ENCODE measurements around the gene MSRB1. TPM values are rescaled to one million over a fixed set of nuclear protein-coding genes. Genes with fewer than 3 reads are reported as not detected.

The MSRB1 gene
- total RNA-seq, 5 donors from 2014 or later (not counting 1 experiment from before 2014, with no cell fraction given): 5.6 to 11.9 (median 9.6) TPM

DNA sequence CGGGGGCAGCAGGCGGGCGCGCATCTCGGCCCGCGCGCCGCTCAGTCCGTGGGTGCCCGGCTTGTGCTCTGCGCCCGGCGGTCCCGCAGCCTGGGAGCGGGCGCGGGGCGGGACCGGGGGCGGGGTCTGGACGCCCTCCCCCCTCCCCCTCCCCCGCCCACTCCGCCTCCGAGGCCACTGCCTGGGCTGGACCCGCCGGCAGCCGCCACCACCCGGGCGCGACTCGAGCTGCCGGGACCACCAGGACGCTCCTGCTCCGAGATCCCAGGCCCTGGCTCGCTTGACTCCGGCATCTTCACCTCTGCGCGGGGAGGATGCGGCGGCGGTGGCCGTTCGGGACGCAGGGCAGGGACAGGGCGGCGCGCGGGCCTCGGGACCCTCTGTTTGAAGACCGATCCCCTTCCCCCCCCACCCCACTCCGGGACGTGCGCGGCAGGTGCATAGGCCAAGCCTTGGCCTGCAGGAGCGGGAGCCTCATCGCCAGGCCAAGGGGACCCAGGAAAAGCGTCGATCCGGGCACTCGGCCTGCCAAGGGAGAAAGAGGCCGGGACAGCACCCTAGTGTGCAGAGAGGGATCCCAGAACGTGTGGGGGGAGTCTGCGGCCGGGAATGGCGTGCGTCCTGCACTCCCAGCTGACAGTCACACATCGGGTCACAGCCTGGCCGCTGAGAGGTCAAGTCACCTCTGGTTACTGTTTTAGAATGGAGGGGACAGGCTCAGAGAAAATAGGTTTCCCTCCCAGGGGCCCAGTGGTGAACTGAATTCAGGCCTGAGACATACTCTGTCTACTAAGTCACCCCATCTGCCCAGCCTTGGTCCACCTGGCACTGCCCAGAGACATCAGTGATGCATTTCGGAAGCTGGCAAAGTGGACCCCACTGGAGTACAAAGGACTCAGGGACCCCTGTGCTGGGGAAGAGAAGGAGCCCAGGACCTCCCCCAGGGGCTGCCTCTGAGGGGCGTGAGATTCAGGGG, 24.4 kb downstream of the MSRB1 start, which contains the start of gene HS3ST6:
HS3ST6 (minus strand) TSS at position 65 of the 976 bp plus-strand sequence. CDS start 92 bp downstream, outside the sequence.
- Mint-ChIP-seq H3K27ac (no peak within 1 kb of the TSS), H3K27me3 (peaks cover 48 to 68% of the 10 kb centered on the region in 2 donors), H3K36me3 (no peaks in the 10 kb centered on the region), H3K4me3 (no peak within 1 kb of the TSS), H3K9me3 (no peaks in the 10 kb centered on the region), H3K4me1 (peaks cover 0 to 9% (median 0%) of the 10 kb centered on the region in 3 donors)
- ATAC-seq (replicated peaks in 1 of 4): no peak
- Histone ChIP-seq H3K4me1 (ENCODE audit: control insufficient read depth in 1 of 2, extremely low read depth in 1 of 2, insufficient read depth in 2 of 2, low read length in 2 of 2) (peaks cover 0 to 10% of the 10 kb centered on the region in 2 experiments), H3K27me3 (replicated peaks in 1 of 2; ENCODE audit: control insufficient read depth in 2 of 2, extremely low read depth in 1 of 2, insufficient read depth in 2 of 2, low read length in 1 of 2) (peaks cover 12 to 88% of the 10 kb centered on the region in 2 experiments), H3K27ac (ENCODE audit: low read length) (no peak within 1 kb of the TSS), H3K4me3 (ENCODE audit: control insufficient read depth in 1 of 2, extremely low read depth in 1 of 2, low read length in 1 of 2) (no peak within 1 kb of the TSS), H3K36me3 (ENCODE audit: control insufficient read depth in 2 of 2, extremely low read depth in 1 of 2, insufficient read depth in 1 of 2, low read length in 1 of 2) (no peaks in the 10 kb centered on the region), H3K9me3 (no peaks in the 10 kb centered on the region)
- ChIA-PET POLR2A (no interaction called here), CTCF (no interaction called here)
- WGBS (ENCODE audit: insufficient coverage): 5% methylated on average over 44 of the region's 71 CpGs
- no peak for DNase-seq

DNA sequence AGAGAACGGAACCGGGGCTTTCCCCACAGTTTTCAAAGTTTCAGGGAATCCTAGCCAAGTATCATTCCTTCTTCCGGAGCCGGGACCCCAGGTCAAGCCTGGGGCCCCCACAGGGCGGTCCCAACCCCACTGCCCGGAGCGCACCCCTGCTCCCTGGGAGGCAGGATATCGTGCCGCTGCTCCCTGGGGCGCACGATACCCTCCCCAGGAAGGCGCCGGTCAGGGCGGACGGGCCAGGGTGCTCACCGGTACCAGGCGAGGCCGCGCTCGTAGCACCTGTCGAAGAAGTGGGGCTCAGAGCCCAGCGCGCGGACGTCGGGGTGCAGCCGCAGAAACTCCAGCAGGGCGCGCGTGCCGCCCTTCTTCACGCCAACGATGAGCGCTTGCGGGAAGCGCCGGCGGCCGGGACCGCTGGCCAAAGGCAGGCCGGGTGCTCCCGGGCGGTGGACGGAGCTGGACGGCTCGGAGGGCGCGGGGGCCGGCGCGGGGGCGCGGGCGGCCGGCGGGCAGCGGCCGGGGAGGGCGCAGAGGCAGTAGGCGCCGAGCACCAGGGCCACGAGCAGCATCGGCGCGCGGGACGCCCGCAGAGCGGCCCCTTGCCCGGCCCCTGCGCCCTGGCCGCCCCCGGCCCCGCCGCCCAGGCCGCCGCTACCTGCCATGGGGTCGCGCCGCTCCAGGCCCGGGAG, 25.2 kb downstream of the MSRB1 start:
- 4% methylated on average over 81 of the region's 81 CpGs for WGBS (ENCODE audit: insufficient coverage)
- no peak overlapping the region for H3K27ac ChIP-seq (ENCODE audit: low read length)
- no peaks in the 10 kb centered on the region for H3K9me3 Mint-ChIP-seq
- H3K36me3 ChIP-seq (ENCODE audit: control insufficient read depth in 2 of 2, extremely low read depth in 1 of 2, insufficient read depth in 1 of 2, low read length in 1 of 2): no peaks in the 10 kb centered on the region
- ChIA-PET POLR2A (no interaction called here), CTCF (no interaction called here)
- DNase-seq (no peak), ATAC-seq (replicated peaks in 1 of 4) (no peak)
- no peaks in the 10 kb centered on the region for H3K9me3 ChIP-seq
- peaks cover 0 to 9% (median 0%) of the 10 kb centered on the region in 3 donors for H3K4me1 Mint-ChIP-seq
- peaks cover 12 to 84% of the 10 kb centered on the region in 2 experiments for H3K27me3 ChIP-seq (replicated peaks in 1 of 2; ENCODE audit: control insufficient read depth in 2 of 2, extremely low read depth in 1 of 2, insufficient read depth in 2 of 2, low read length in 1 of 2)
- H3K4me3 ChIP-seq (ENCODE audit: control insufficient read depth in 1 of 2, extremely low read depth in 1 of 2, low read length in 1 of 2): no peak overlapping the region
- no peak overlapping the region for H3K27ac Mint-ChIP-seq
- H3K36me3 Mint-ChIP-seq: no peaks in the 10 kb centered on the region
- peaks cover 0 to 5% of the 10 kb centered on the region in 2 experiments for H3K4me1 ChIP-seq (ENCODE audit: control insufficient read depth in 1 of 2, extremely low read depth in 1 of 2, insufficient read depth in 2 of 2, low read length in 2 of 2)
- H3K27me3 Mint-ChIP-seq: peaks cover 45 to 67% of the 10 kb centered on the region in 2 donors
- no peak overlapping the region for H3K4me3 Mint-ChIP-seq

DNA sequence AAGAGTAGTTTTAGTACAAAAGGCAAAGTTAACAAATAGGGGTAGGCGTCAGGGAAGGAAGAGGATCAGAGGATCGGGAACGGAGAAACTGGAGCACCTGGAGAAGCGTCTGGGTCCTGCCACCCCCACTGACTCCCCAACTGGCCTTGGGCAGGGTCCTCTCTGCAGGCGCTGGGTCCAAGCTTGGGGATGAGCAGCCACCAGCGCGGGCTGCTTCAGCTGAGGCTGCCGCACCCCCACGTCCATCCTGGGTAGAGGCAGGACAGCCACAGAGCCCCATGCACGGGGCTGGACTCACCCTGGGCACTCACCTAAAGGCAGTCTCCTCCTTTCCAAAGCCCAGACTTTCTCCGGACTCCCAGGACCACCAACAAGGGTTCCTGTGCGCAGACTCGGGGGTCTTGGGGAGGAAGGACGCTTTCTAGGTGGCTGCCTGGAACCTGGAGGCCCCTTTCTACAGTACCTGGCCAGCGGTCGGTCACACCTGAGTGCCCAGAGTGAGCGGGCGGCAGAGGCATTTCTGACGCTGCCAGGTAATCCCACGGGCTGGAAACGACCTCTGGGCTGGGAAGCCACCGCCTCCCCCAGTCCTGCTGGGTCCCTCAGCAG, 25.8 kb downstream of the MSRB1 start:
- Mint-ChIP-seq H3K27ac (no peak overlapping the region), H3K4me1 (peaks cover 0 to 9% (median 0%) of the 10 kb centered on the region in 3 donors), H3K27me3 (peaks cover 39 to 65% of the 10 kb centered on the region in 2 donors), H3K4me3 (no peak overlapping the region), H3K9me3 (no peaks in the 10 kb centered on the region), H3K36me3 (no peaks in the 10 kb centered on the region)
- H3K36me3 ChIP-seq (ENCODE audit: control insufficient read depth in 2 of 2, extremely low read depth in 1 of 2, insufficient read depth in 1 of 2, low read length in 1 of 2): no peaks in the 10 kb centered on the region
- peaks cover 0 to 5% of the 10 kb centered on the region in 2 experiments for H3K4me1 ChIP-seq (ENCODE audit: control insufficient read depth in 1 of 2, extremely low read depth in 1 of 2, insufficient read depth in 2 of 2, low read length in 2 of 2)
- no peaks in the 10 kb centered on the region for H3K9me3 ChIP-seq
- WGBS (ENCODE audit: insufficient coverage): 8% methylated on average over 17 of the region's 22 CpGs
- no peak overlapping the region for H3K4me3 ChIP-seq (ENCODE audit: control insufficient read depth in 1 of 2, extremely low read depth in 1 of 2, low read length in 1 of 2)
- CTCF ChIA-PET: no interaction called here
- ATAC-seq (replicated peaks in 1 of 4): no peak
- no peak overlapping the region for H3K27ac ChIP-seq (ENCODE audit: low read length)
- POLR2A ChIA-PET: no interaction called here
- H3K27me3 ChIP-seq (replicated peaks in 1 of 2; ENCODE audit: control insufficient read depth in 2 of 2, extremely low read depth in 1 of 2, insufficient read depth in 2 of 2, low read length in 1 of 2): peaks cover 9 to 80% of the 10 kb centered on the region in 2 experiments
- no peak for DNase-seq

DNA sequence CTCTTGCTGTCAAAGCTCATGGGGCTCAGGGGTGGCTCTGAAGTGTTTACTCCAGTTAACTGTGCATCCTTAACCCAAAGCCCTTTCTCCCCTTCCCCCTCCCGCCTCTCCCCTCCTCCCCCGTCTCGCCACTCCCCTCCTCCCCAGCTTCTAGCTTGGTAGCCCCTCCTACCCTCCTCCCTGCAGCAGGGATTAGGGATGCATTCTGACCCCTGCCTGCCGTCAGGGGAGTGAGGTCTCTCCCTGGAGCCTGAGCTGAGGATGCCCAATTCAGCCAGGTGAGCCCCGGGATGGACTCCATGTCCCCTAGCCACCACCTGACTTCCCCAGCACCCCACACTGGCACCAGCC, 26.4 kb downstream of the MSRB1 start:
- ATAC-seq (replicated peaks in 1 of 4): no peak
- no peak overlapping the region for H3K27ac Mint-ChIP-seq
- DNase-seq: no peak
- Histone ChIP-seq H3K4me3 (ENCODE audit: control insufficient read depth in 1 of 2, extremely low read depth in 1 of 2, low read length in 1 of 2) (no peak overlapping the region), H3K36me3 (ENCODE audit: control insufficient read depth in 2 of 2, extremely low read depth in 1 of 2, insufficient read depth in 1 of 2, low read length in 1 of 2) (no peaks in the 10 kb centered on the region), H3K27me3 (replicated peaks in 1 of 2; ENCODE audit: control insufficient read depth in 2 of 2, extremely low read depth in 1 of 2, insufficient read depth in 2 of 2, low read length in 1 of 2) (peaks cover 9 to 76% of the 10 kb centered on the region in 2 experiments), H3K9me3 (no peaks in the 10 kb centered on the region), H3K27ac (ENCODE audit: low read length) (no peak overlapping the region), H3K4me1 (ENCODE audit: control insufficient read depth in 1 of 2, extremely low read depth in 1 of 2, insufficient read depth in 2 of 2, low read length in 2 of 2) (peaks cover 0 to 5% of the 10 kb centered on the region in 2 experiments)
- 30% methylated on average over 1 of the region's 5 CpGs for WGBS (ENCODE audit: insufficient coverage)
- CTCF ChIA-PET: no interaction called here
- POLR2A ChIA-PET: no interaction called here
- H3K4me1 Mint-ChIP-seq: peaks cover 0 to 9% (median 0%) of the 10 kb centered on the region in 3 donors
- no peak overlapping the region for H3K4me3 Mint-ChIP-seq
- H3K27me3 Mint-ChIP-seq: peaks cover 36 to 60% of the 10 kb centered on the region in 2 donors
- no peaks in the 10 kb centered on the region for H3K36me3 Mint-ChIP-seq
- H3K9me3 Mint-ChIP-seq: no peaks in the 10 kb centered on the region

DNA sequence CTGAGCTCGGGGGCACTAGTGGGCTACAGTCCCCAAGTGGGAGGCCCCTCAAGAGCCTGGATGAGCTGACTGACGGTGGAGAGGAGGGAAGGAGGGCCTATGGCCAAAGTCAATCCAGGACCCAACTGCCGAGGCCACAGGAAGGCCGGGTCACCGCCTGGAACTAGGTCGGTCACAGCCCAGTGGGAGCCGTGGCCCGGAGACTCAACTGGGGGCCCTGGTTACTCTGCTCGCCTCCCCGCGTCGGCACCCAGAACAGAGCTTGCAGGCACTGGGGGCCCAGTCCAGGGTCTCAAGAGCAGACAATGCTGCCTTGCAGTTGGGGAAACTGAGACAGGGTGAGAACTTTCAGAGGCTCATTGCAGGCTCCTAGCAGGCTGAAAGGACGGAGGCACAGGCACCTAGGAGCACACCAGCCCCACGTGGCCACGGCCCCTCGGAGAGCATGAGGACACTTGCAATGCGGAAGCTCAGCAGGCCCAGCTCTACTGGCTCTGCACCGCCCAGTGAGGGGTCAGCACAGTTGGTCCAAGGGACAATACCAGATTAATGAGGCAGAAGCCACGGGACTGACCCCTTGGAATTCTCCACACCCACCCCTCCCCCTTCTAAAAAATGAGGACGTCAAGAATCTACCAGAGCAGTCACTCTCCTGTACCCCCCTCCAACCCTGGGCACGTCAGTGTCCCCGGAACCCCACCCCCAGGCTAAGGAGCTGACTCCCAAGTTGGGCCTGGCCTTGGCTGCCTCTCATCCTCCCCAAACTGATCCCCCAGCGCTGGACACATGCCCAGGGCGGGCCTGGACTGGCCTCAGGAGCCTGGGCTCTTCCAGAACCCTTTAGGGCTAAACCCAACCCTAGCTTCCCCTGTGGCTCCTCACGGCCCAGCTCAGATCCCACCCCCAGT, 27.0 kb downstream of the MSRB1 start:
- ATAC-seq (replicated peaks in 1 of 4) (no peak), DNase-seq (no peak)
- Mint-ChIP-seq H3K4me3 (no peak overlapping the region), H3K27me3 (peaks cover 30 to 53% of the 10 kb centered on the region in 2 donors), H3K4me1 (peaks cover 0 to 5% (median 0%) of the 10 kb centered on the region in 3 donors), H3K9me3 (no peaks in the 10 kb centered on the region), H3K36me3 (no peaks in the 10 kb centered on the region), H3K27ac (no peak overlapping the region)
- Histone ChIP-seq H3K9me3 (no peaks in the 10 kb centered on the region), H3K4me3 (ENCODE audit: control insufficient read depth in 1 of 2, extremely low read depth in 1 of 2, low read length in 1 of 2) (no peak overlapping the region), H3K27ac (ENCODE audit: low read length) (no peak overlapping the region), H3K36me3 (ENCODE audit: control insufficient read depth in 2 of 2, extremely low read depth in 1 of 2, insufficient read depth in 1 of 2, low read length in 1 of 2) (no peaks in the 10 kb centered on the region), H3K27me3 (replicated peaks in 1 of 2; ENCODE audit: control insufficient read depth in 2 of 2, extremely low read depth in 1 of 2, insufficient read depth in 2 of 2, low read length in 1 of 2) (peaks cover 9 to 71% of the 10 kb centered on the region in 2 experiments), H3K4me1 (ENCODE audit: control insufficient read depth in 1 of 2, extremely low read depth in 1 of 2, insufficient read depth in 2 of 2, low read length in 2 of 2) (peaks cover 0 to 5% of the 10 kb centered on the region in 2 experiments)
- 71% methylated on average over 25 of the region's 25 CpGs for WGBS (ENCODE audit: insufficient coverage)
- ChIA-PET CTCF (no interaction called here), POLR2A (no interaction called here)

All from T-cell (primary cell).